ENCODE measurements around the gene RRP12.

Gene RRP12

DNA sequence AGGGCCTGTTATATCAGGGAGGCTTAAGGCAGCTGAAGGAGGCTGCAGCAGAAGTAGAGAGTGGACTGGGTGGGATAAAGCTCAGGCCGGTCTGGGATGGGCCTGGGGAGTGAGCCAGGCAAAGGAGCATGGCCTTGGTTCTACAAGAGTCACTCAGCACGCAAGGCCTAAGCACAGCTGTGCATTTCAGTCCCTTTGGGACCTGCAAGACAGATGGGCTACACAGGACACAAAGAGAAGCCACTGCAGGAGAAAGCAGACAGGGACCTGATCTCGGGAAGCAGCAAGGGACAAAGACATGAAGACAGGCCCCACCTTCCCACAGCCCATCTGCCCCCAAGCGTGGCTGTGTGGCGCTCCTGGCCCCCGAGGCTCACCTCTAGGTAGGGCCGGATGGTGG is 29.4 kb downstream of the RRP12 start:
- no peaks in the 10 kb centered on the region for H3K9me3 ChIP-seq (ENCODE audit: control insufficient read depth, low read length)
- H3K4me3 ChIP-seq (ENCODE audit: insufficient read depth, low read depth, low read length, poor library complexity, severe bottlenecking) = no peak overlapping the region
- DNase-seq = no peak
- no peaks in the 10 kb centered on the region for H3K4me1 ChIP-seq (ENCODE audit: control insufficient read depth, insufficient read depth, low read length, poor library complexity, severe bottlenecking)
- H3K27me3 ChIP-seq (replicated peaks; ENCODE audit: control insufficient read depth, insufficient read depth, low read length, poor library complexity, severe bottlenecking) = no peaks in the 10 kb centered on the region
- H3K27ac ChIP-seq (ENCODE audit: insufficient read depth, low read length, poor library complexity, severe bottlenecking) = no peak overlapping the region
- H3K36me3 ChIP-seq (ENCODE audit: control insufficient read depth, insufficient read depth, low read length) = peaks cover 46% of the 10 kb centered on the region

GRCh38 chr10:97367126-97367649 is 34.0 kb downstream of the RRP12 start:
- H3K4me3 ChIP-seq (ENCODE audit: insufficient read depth, low read depth, low read length, poor library complexity, severe bottlenecking) = no peak overlapping the region
- no peaks in the 10 kb centered on the region for H3K4me1 ChIP-seq (ENCODE audit: control insufficient read depth, insufficient read depth, low read length, poor library complexity, severe bottlenecking)
- H3K27me3 ChIP-seq (replicated peaks; ENCODE audit: control insufficient read depth, insufficient read depth, low read length, poor library complexity, severe bottlenecking) = no peaks in the 10 kb centered on the region
- DNase-seq = no peak
- H3K9me3 ChIP-seq (ENCODE audit: control insufficient read depth, low read length) = no peaks in the 10 kb centered on the region
- H3K36me3 ChIP-seq (ENCODE audit: control insufficient read depth, insufficient read depth, low read length) = peaks cover 43% of the 10 kb centered on the region
- no peak overlapping the region for H3K27ac ChIP-seq (ENCODE audit: insufficient read depth, low read length, poor library complexity, severe bottlenecking)

- H3K4me3 ChIP-seq (ENCODE audit: insufficient read depth, low read depth, low read length, poor library complexity, severe bottlenecking) = no peak overlapping the region
- H3K27ac ChIP-seq (ENCODE audit: insufficient read depth, low read length, poor library complexity, severe bottlenecking) = no peak overlapping the region
- no peaks in the 10 kb centered on the region for H3K27me3 ChIP-seq (replicated peaks; ENCODE audit: control insufficient read depth, insufficient read depth, low read length, poor library complexity, severe bottlenecking)
- H3K9me3 ChIP-seq (ENCODE audit: control insufficient read depth, low read length) = no peaks in the 10 kb centered on the region
- H3K4me1 ChIP-seq (ENCODE audit: control insufficient read depth, insufficient read depth, low read length, poor library complexity, severe bottlenecking) = no peaks in the 10 kb centered on the region
- peaks cover 37% of the 10 kb centered on the region for H3K36me3 ChIP-seq (ENCODE audit: control insufficient read depth, insufficient read depth, low read length)
- no peak for DNase-seq
Observed at GRCh38 chr10:97366572-97366971, 34.6 kb downstream of the RRP12 start.

DNA sequence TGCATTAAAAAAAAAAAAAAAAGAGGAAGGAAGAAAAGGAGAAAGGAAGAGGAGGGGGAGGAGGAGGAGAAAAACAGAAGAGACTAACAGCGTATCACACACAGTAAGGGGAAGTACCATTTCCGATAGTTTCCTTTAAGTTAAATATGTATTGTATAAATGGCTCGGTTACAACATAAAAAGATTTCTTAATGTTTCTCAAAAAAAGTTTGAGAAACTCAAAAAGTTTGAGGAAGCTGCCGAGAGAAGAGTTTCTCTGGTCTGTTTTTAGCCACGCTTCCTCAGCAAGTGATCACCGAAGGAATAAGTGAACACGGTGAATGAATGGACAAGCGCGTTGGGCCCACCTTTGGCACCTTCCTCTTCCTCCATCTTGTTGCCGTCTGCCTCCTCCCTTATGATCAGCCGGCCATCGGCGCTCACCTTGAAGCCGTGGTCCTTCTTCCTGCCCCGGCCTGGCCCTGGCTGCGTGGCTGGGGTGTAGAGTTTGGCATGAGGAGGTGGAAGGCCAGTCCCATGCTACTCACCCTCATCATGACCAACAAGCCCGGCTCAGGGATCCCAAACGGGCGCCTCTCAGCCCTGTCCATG is 35.3 kb downstream of the RRP12 start:
- peaks cover 30% of the 10 kb centered on the region for H3K36me3 ChIP-seq (ENCODE audit: control insufficient read depth, insufficient read depth, low read length)
- DNase-seq = no peak
- no peak overlapping the region for H3K27ac ChIP-seq (ENCODE audit: insufficient read depth, low read length, poor library complexity, severe bottlenecking)

GRCh38 chr10:97363071-97363470 is 38.1 kb downstream of the RRP12 start:
- no peaks in the 10 kb centered on the region for H3K9me3 ChIP-seq (ENCODE audit: control insufficient read depth, low read length)
- H3K27ac ChIP-seq (ENCODE audit: insufficient read depth, low read length, poor library complexity, severe bottlenecking) = no peak overlapping the region
- H3K4me3 ChIP-seq (ENCODE audit: insufficient read depth, low read depth, low read length, poor library complexity, severe bottlenecking) = no peak overlapping the region
- H3K4me1 ChIP-seq (ENCODE audit: control insufficient read depth, insufficient read depth, low read length, poor library complexity, severe bottlenecking) = no peaks in the 10 kb centered on the region
- DNase-seq = no peak
- H3K36me3 ChIP-seq (ENCODE audit: control insufficient read depth, insufficient read depth, low read length) = peaks cover 27% of the 10 kb centered on the region
- no peaks in the 10 kb centered on the region for H3K27me3 ChIP-seq (replicated peaks; ENCODE audit: control insufficient read depth, insufficient read depth, low read length, poor library complexity, severe bottlenecking)

More for the DNA sequence above, 35.3 kb downstream of the RRP12 start:
- Histone ChIP-seq H3K9me3 (ENCODE audit: control insufficient read depth, low read length) (no peaks in the 10 kb centered on the region), H3K4me3 (ENCODE audit: insufficient read depth, low read depth, low read length, poor library complexity, severe bottlenecking) (no peak overlapping the region), H3K27me3 (replicated peaks; ENCODE audit: control insufficient read depth, insufficient read depth, low read length, poor library complexity, severe bottlenecking) (no peaks in the 10 kb centered on the region), H3K4me1 (ENCODE audit: control insufficient read depth, insufficient read depth, low read length, poor library complexity, severe bottlenecking) (no peaks in the 10 kb centered on the region)

DNA sequence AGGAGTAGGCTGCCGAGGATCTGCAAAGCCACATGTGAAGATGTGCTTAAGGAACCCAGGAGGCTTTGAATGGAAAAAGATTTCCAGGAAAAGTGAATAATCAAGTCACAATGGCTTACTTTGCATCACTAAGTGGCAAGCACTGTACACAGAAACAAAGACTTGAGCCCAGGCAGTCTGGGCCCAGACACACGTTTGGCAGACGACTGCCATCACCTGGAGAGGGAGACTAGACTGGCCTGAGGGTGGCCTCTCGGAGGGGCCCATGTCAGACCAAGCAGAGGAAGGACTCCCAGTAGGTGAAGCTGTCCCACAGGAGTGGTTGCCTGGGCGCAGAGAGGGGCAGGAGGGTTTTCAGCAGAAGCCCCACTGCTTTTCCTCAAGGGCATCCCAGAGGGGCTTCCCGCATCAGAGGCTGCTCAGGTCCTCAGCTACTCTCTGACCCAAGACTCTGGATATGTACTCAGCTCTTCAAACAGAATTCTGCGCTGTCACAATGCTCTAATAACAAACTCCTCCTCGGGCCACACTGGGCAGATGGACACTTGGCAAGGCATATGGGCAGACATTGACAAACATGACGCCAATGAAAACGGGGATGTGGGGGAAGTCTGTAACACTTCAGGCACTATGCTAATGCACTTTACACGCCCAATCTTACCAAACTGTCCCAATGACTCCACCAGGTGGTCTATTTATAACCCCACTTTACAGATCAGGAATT is 38.7 kb downstream of the RRP12 start:
- H3K36me3 ChIP-seq (ENCODE audit: control insufficient read depth, insufficient read depth, low read length) = peaks cover 27% of the 10 kb centered on the region
- no peak overlapping the region for H3K27ac ChIP-seq (ENCODE audit: insufficient read depth, low read length, poor library complexity, severe bottlenecking)
- no peaks in the 10 kb centered on the region for H3K27me3 ChIP-seq (replicated peaks; ENCODE audit: control insufficient read depth, insufficient read depth, low read length, poor library complexity, severe bottlenecking)
- no peaks in the 10 kb centered on the region for H3K9me3 ChIP-seq (ENCODE audit: control insufficient read depth, low read length)
- no peaks in the 10 kb centered on the region for H3K4me1 ChIP-seq (ENCODE audit: control insufficient read depth, insufficient read depth, low read length, poor library complexity, severe bottlenecking)
- no peak for DNase-seq
- no peak overlapping the region for H3K4me3 ChIP-seq (ENCODE audit: insufficient read depth, low read depth, low read length, poor library complexity, severe bottlenecking)

DNA sequence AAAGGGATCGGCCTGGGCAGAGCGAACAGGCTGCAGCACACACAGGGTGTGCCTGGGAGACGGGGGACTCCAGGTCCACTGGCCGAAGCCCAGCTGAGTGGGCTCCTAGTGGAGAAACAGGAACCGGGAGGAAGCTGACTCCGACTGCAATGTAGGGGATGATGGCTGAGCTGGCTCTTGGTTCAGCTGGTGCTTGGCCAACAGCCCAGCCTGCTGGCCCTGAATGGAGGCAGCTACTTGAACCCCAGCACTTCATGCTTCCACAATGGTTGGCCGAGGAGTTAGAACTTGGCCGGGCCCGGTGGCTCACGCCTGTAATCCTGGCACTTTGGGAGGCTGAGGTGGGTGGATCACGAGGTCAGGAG is 39.6 kb downstream of the RRP12 start:
- H3K36me3 ChIP-seq (ENCODE audit: control insufficient read depth, insufficient read depth, low read length) = peaks cover 28% of the 10 kb centered on the region
- H3K27ac ChIP-seq (ENCODE audit: insufficient read depth, low read length, poor library complexity, severe bottlenecking) = no peak overlapping the region
- H3K4me1 ChIP-seq (ENCODE audit: control insufficient read depth, insufficient read depth, low read length, poor library complexity, severe bottlenecking) = no peaks in the 10 kb centered on the region
- H3K4me3 ChIP-seq (ENCODE audit: insufficient read depth, low read depth, low read length, poor library complexity, severe bottlenecking) = no peak overlapping the region
- H3K9me3 ChIP-seq (ENCODE audit: control insufficient read depth, low read length) = no peaks in the 10 kb centered on the region
- DNase-seq = no peak
- H3K27me3 ChIP-seq (replicated peaks; ENCODE audit: control insufficient read depth, insufficient read depth, low read length, poor library complexity, severe bottlenecking) = no peaks in the 10 kb centered on the region

GRCh38 chr10:97360705-97361536 is 40.2 kb downstream of the RRP12 start:
- no peaks in the 10 kb centered on the region for H3K27me3 ChIP-seq (replicated peaks; ENCODE audit: control insufficient read depth, insufficient read depth, low read length, poor library complexity, severe bottlenecking)
- no peaks in the 10 kb centered on the region for H3K9me3 ChIP-seq (ENCODE audit: control insufficient read depth, low read length)
- H3K27ac ChIP-seq (ENCODE audit: insufficient read depth, low read length, poor library complexity, severe bottlenecking) = no peak overlapping the region
- no peaks in the 10 kb centered on the region for H3K4me1 ChIP-seq (ENCODE audit: control insufficient read depth, insufficient read depth, low read length, poor library complexity, severe bottlenecking)
- peaks cover 25% of the 10 kb centered on the region for H3K36me3 ChIP-seq (ENCODE audit: control insufficient read depth, insufficient read depth, low read length)
- DNase-seq = no peak
- H3K4me3 ChIP-seq (ENCODE audit: insufficient read depth, low read depth, low read length, poor library complexity, severe bottlenecking) = no peak overlapping the region

DNA sequence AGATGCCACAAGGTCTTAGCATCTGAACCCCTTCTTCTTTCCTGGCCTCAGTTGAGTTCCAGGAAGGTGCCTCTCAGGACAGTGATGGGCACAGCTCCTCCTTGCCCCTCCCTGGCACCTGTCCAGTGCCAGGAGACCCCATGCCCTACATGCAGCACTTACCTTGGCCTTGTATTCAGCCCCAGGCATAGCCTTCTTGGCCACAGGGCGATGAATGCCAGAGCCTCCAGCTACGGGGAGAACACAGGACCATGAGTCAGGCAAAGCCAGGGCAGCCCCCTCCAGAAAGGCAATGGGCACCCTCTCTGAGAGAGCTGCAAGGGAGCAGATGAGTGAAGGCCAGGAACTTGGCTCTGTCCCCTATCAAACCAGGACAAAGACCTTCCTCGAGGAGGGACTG is 42.4 kb downstream of the RRP12 start:
- no peak overlapping the region for H3K27ac ChIP-seq (ENCODE audit: insufficient read depth, low read length, poor library complexity, severe bottlenecking)
- H3K36me3 ChIP-seq (ENCODE audit: control insufficient read depth, insufficient read depth, low read length) = peaks cover 23% of the 10 kb centered on the region
- no peaks in the 10 kb centered on the region for H3K27me3 ChIP-seq (replicated peaks; ENCODE audit: control insufficient read depth, insufficient read depth, low read length, poor library complexity, severe bottlenecking)
- no peaks in the 10 kb centered on the region for H3K9me3 ChIP-seq (ENCODE audit: control insufficient read depth, low read length)
- H3K4me3 ChIP-seq (ENCODE audit: insufficient read depth, low read depth, low read length, poor library complexity, severe bottlenecking) = no peak overlapping the region
- H3K4me1 ChIP-seq (ENCODE audit: control insufficient read depth, insufficient read depth, low read length, poor library complexity, severe bottlenecking) = no peaks in the 10 kb centered on the region
- DNase-seq = no peak

GRCh38 chr10:97358349-97358748 is 42.8 kb downstream of the RRP12 start:
- no peaks in the 10 kb centered on the region for H3K4me1 ChIP-seq (ENCODE audit: control insufficient read depth, insufficient read depth, low read length, poor library complexity, severe bottlenecking)
- H3K27ac ChIP-seq (ENCODE audit: insufficient read depth, low read length, poor library complexity, severe bottlenecking) = no peak overlapping the region
- no peaks in the 10 kb centered on the region for H3K27me3 ChIP-seq (replicated peaks; ENCODE audit: control insufficient read depth, insufficient read depth, low read length, poor library complexity, severe bottlenecking)
- DNase-seq = no peak
- no peak overlapping the region for H3K4me3 ChIP-seq (ENCODE audit: insufficient read depth, low read depth, low read length, poor library complexity, severe bottlenecking)
- H3K36me3 ChIP-seq (ENCODE audit: control insufficient read depth, insufficient read depth, low read length) = peaks cover 23% of the 10 kb centered on the region
- H3K9me3 ChIP-seq (ENCODE audit: control insufficient read depth, low read length) = no peaks in the 10 kb centered on the region
